HepG2 (cell line): Measurements from ENCODE around the gene BCL6. TPM values are rescaled to one million over a fixed set of nuclear protein-coding genes. Genes with fewer than 3 reads are reported as not detected.

ENCODE experiments used
- ATAC-seq: fragments of 200-7000 bp; cut with Tn5 transposase; 3 replicates; pipeline ENCODE4 v1.9.1; 2020; ENCODE audit warnings: mild to moderate bottlenecking, moderate library complexity
- BruUV-seq: library from RNA; stranded (reverse); fragments of 400-500 nt; replicated peaks from 2 replicates; lab custom pipeline; 2021; lab: Mats Ljungman, UMichigan
- CTCF ChIA-PET: fragments of 300-600 bp; formaldehyde crosslinking; extraction: SDS; loops from one replicate; lab custom pipeline; 2021; ENCODE audit warnings: low total read pairs, inconsistent platforms, low intra/inter-chr PET ratio; lab: Yijun Ruan, JAX
- POLR2A ChIA-PET: fragments of 350-600 bp; sonication (Branson Sonifier 250); formaldehyde crosslinking; loops from one replicate; lab custom pipeline; 2020; ENCODE audit warnings: antibody characterized with exemption, inconsistent platforms; lab: Yijun Ruan, JAX
- DNase-seq: peaks from one replicate; pipeline ENCODE4 v3.0.0-alpha.2; 2015; ENCODE audit warnings: low spot score
- FAIRE-seq: peaks from 3 replicates; lab custom pipeline; 2011; peaks lifted over from hg19 to GRCh38; lab: Jason Lieb, UNC
- H2AFZ ChIP-seq: one replicate; pipeline ENCODE4 v1.6.1; 2011; ENCODE audit warnings: low read length, inconsistent platforms
- H3K27ac ChIP-seq: fragments of 300-600 bp; 3 replicates; pipeline ENCODE4 v1.8.0; 2011; ENCODE audit warnings: mixed run types, mild to moderate bottlenecking, mixed read lengths, low read length, inconsistent platforms; ENCODE audit not compliant: insufficient read depth; ENCODE audit errors: extremely low read length
- H3K27me3 ChIP-seq, 2 experiments: fragments of 200-600 bp in 1 of 2; 2 replicates in 1 of 2; 3 replicates in 1 of 2; pipeline versions ENCODE4 v1.6.0 to v1.8.0; 2011; ENCODE audit warnings: low read length in 2 of 2, mild to moderate bottlenecking in 2 of 2, moderate library complexity in 2 of 2, inconsistent platforms in 1 of 2; ENCODE audit not compliant: insufficient read depth in 2 of 2, control insufficient read depth in 1 of 2
- H3K36me3 ChIP-seq, 2 experiments: fragments of 200-600 bp in 1 of 2; replicated peaks in 1 of 2; 2 replicates in 1 of 2; 3 replicates in 1 of 2; pipeline versions ENCODE4 v1.5.1 to v1.8.0; 2011; ENCODE audit warnings: low read length in 2 of 2, inconsistent platforms in 1 of 2; ENCODE audit not compliant: insufficient read depth in 2 of 2, control insufficient read depth in 1 of 2
- H3K4me1 ChIP-seq: 2 replicates; pipeline ENCODE4 v1.5.1; 2012; ENCODE audit warnings: low read length, inconsistent platforms; ENCODE audit not compliant: insufficient read depth
- H3K4me2 ChIP-seq: 2 replicates; pipeline ENCODE4 v1.6.0; 2011; ENCODE audit warnings: low read depth, low read length, inconsistent platforms
- H3K4me3 ChIP-seq, 3 experiments: fragments of 200-600 bp in 1 of 3; sonication (generic), shearing (Covaris generic) in 1 of 3; replicated peaks in 1 of 3; 2 replicates each; pipeline ENCODE4 v1.5.1; 2011 to 2016; ENCODE audit warnings: low read length in 3 of 3, inconsistent platforms in 2 of 3, low read depth in 2 of 3, mild to moderate bottlenecking in 2 of 3, control low read depth in 1 of 3, mixed read lengths in 1 of 3; ENCODE audit not compliant: insufficient read depth in 1 of 3
- H3K79me2 ChIP-seq: one replicate; pipeline ENCODE4 v1.6.1; 2011; ENCODE audit warnings: low read length, inconsistent platforms; ENCODE audit not compliant: insufficient read depth
- H3K9ac ChIP-seq: 2 replicates; pipeline ENCODE4 v1.6.0; 2011; ENCODE audit warnings: mild to moderate bottlenecking, low read depth, low read length, inconsistent platforms; ENCODE audit not compliant: insufficient read depth
- H3K9me3 ChIP-seq: 2 replicates; pipeline ENCODE4 v1.5.1; 2012; ENCODE audit warnings: mild to moderate bottlenecking, low read length
- H4K20me1 ChIP-seq: 2 replicates; pipeline ENCODE4 v1.6.0; 2011; ENCODE audit warnings: inconsistent platforms, mild to moderate bottlenecking, low read length, moderate library complexity; ENCODE audit not compliant: insufficient read depth
- EP300 ChIP-seq, 3 experiments: sonication (generic) in 1 of 3; formaldehyde crosslinking in 1 of 3; IDR thresholded peaks; 2 replicates each; pipeline versions ENCODE4 v1.5.1 to v1.6.1; 2011 to 2020; ENCODE audit warnings: low read depth in 2 of 3, low read length in 2 of 3, borderline replicate concordance in 1 of 3, improper control_type of control experiment in 1 of 3, mild to moderate bottlenecking in 1 of 3, missing genetic modification reagents in 1 of 3, moderate library complexity in 1 of 3
- KDM5A ChIP-seq: fragments of 200-600 bp; sonication (generic); IDR thresholded peaks from 2 replicates; pipeline ENCODE4 v1.7.0; 2018; ENCODE audit warnings: antibody characterized with exemption, mild to moderate bottlenecking, low read length, borderline replicate concordance
- KLF13 ChIP-seq: sonication (generic); formaldehyde crosslinking; IDR thresholded peaks from 2 replicates; pipeline ENCODE4 v1.4.0; 2020; ENCODE audit warnings: mild to moderate bottlenecking, missing genetic modification reagents
- NFE2L2 ChIP-seq: fragments of 150-350 bp; IDR thresholded peaks from 2 replicates; pipeline ENCODE4 v1.6.1; 2014; ENCODE audit warnings: low read length
- PATZ1 ChIP-seq: sonication (generic); formaldehyde crosslinking; IDR thresholded peaks from 2 replicates; pipeline ENCODE4 v1.4.0; 2020; ENCODE audit warnings: missing genetic modification reagents
- RFX5 ChIP-seq: IDR thresholded peaks from 2 replicates; pipeline ENCODE4 v1.6.1; 2011; ENCODE audit warnings: low read depth, low read length, improper control_type of control experiment
- RFXAP ChIP-seq: sonication (generic); formaldehyde crosslinking; IDR thresholded peaks from 2 replicates; pipeline ENCODE4 v1.4.0; 2020; ENCODE audit warnings: missing genetic modification reagents, borderline replicate concordance
- RNF219 ChIP-seq: sonication (generic); formaldehyde crosslinking; IDR thresholded peaks from 2 replicates; pipeline ENCODE4 v1.5.0; 2020; ENCODE audit warnings: mild to moderate bottlenecking, missing genetic modification reagents
- ZBTB33 ChIP-seq: sonication (generic); formaldehyde crosslinking; IDR thresholded peaks from 2 replicates; pipeline ENCODE4 v1.4.0; 2020; ENCODE audit warnings: missing genetic modification reagents
- ZBTB43 ChIP-seq: sonication (generic); formaldehyde crosslinking; conservative IDR thresholded peaks from 2 replicates; pipeline ENCODE4 v1.4.0; 2020; ENCODE audit warnings: missing genetic modification reagents
- ZNF263 ChIP-seq: sonication (generic); formaldehyde crosslinking; IDR thresholded peaks from 2 replicates; pipeline ENCODE4 v1.4.0; 2020; ENCODE audit warnings: missing genetic modification reagents
- ZNF580 ChIP-seq: IDR thresholded peaks from 2 replicates; pipeline ENCODE4 v1.6.1; 2016; ENCODE audit warnings: low read depth, borderline replicate concordance
- ZNF691 ChIP-seq: sonication (generic); formaldehyde crosslinking; IDR thresholded peaks from 2 replicates; pipeline ENCODE4 v1.4.0; 2020; ENCODE audit warnings: missing genetic modification reagents, low read depth, mild to moderate bottlenecking, borderline replicate concordance
- whole genome bisulfite sequencing: methylation state at CpG from one replicate; pipeline ENCODE4 v1.1.6; 2017; ENCODE audit warnings: low lambda C conversion rate; 5-methylcytosine and 5-hydroxymethylcytosine counted together
- in situ Hi-C: cut with HindIII; loops from 2 replicates; pipeline ENCODE4 v1.10.0; 2017; ENCODE audit warnings: low pct_unique_long_range_greater_than_20kb; ENCODE audit not compliant: extremely low pct_ligation_motif_present
- intact Hi-C: fragments of 100-400 bp; cut with micrococcal nuclease; formaldehyde crosslinking; loops from one replicate; pipeline ENCODE4 v1.10.0; 2022; ENCODE audit not compliant: unreplicated experiment
- polyA plus RNA-seq, 8 experiments: library from polyadenylated mRNA; depleted of rRNA in 3 of 8; stranded (reverse) in 7 of 8; unstranded in 1 of 8; fragments of >200 nt; fragmentation: Illumina TruSeq in 4 of 8; extraction: Trizol in 4 of 8; gene quantifications; 2 replicates each; pipeline versions ENCODE4 v1.2.1 to v1.2.3, GENCODE V29; 2011 to 2016; ENCODE audit warnings: low read depth in 4 of 8, missing spikeins in 1 of 8, mixed read lengths in 1 of 8; ENCODE audit not compliant: insufficient read depth in 1 of 8
- total RNA-seq, 5 experiments: library from RNA; depleted of rRNA; stranded (reverse); fragments of >200 nt; fragmentation: Illumina TruSeq; extraction: Trizol; gene quantifications; 2 replicates each; pipeline ENCODE4 v1.2.3, GENCODE V29; 2016; ENCODE audit warnings: low read depth in 1 of 5

BCL6 gene
- total and polyA plus RNA-seq, 2 of the 13 experiments (the other 11 are each of a cell fraction or from before 2014, with no cell fraction given) = 21.2 to 53.7 TPM

- 0% methylated on average over 1 of the region's 1 CpG for WGBS
- Histone ChIP-seq H3K36me3 (no peaks in the 10 kb centered on the region), H3K4me3 (no peak overlapping the region), H3K27ac (no peak overlapping the region), H3K27me3 (no peaks in the 10 kb centered on the region), H3K9me3 (no peaks in the 10 kb centered on the region), H3K9ac (no peak overlapping the region), H3K4me2 (no peak overlapping the region), H3K79me2 (no peaks in the 10 kb centered on the region), H4K20me1 (no peaks in the 10 kb centered on the region), H3K4me1 (peaks cover 8% of the 10 kb centered on the region), H2AFZ (no peak overlapping the region)
- intact Hi-C loops (loop anchor here (2.0 kb wide), 1 partner anchor 171 kb away; no protein-coding TSS in a partner anchor), in situ Hi-C loops (loop anchor here (5.0 kb wide), 2 partner anchors 60 to 360 kb away; no protein-coding TSS in a partner anchor)
- DNase-seq (no peak), FAIRE-seq (no peak), ATAC-seq (no peak)
- ChIA-PET CTCF (interaction anchor here (3.4 to 3.6 kb wide), 2 partner anchors 358 to 458 kb away, joined by 33 to 71 read pairs; no protein-coding TSS in a partner anchor), POLR2A (no interaction called here)
- no TSS peak for BruUV-seq
- TF ChIP-seq RFXAP (CRISPR knock-in tag) (no peak), NFE2L2 (no peak), EP300 (IDR thresholded peaks at IDR 0.05; ENCODE audit: low read depth in 2 of 2, low read length in 2 of 2) (no peak), EP300 (CRISPR knock-in tag; IDR thresholded peaks at IDR 0.05; ENCODE audit: borderline replicate concordance) (no peak), ZBTB33 (CRISPR knock-in tag) (no peak), ZNF263 (CRISPR knock-in tag) (no peak), ZNF691 (CRISPR knock-in tag) (no peak), RFX5 (no peak), KLF13 (CRISPR knock-in tag) (no peak), ZBTB43 (CRISPR knock-in tag) (no peak), PATZ1 (CRISPR knock-in tag) (no peak), RNF219 (CRISPR knock-in tag) (no peak), ZNF580 (no peak), KDM5A (no peak)
These were observed 67.7 kb downstream of the BCL6 start for GRCh38 chr3:187677604-187678003.
